A673 (cell line): ENCODE results near the gene ZNF223. TPM values are rescaled to one million over a fixed set of nuclear protein-coding genes. Genes with fewer than 3 reads are reported as not detected.
A peak's percentile ranks its signal among the peaks of the same experiment; 100 is the strongest.

ENCODE experiments used
- BruUV-seq: library from RNA; stranded (reverse); fragments of 400-500 nt; replicated peaks from 2 replicates; lab custom pipeline; 2021; lab: Mats Ljungman, UMichigan
- CTCF ChIA-PET: fragments of 300-600 bp; sonication (Branson Sonifier 250); formaldehyde crosslinking; loops from one replicate; lab custom pipeline; 2022; ENCODE audit warnings: antibody characterized with exemption; lab: Charles Lee
- POLR2A ChIA-PET: fragments of 300-600 bp; sonication (Branson Sonifier 250); formaldehyde crosslinking; loops from one replicate; lab custom pipeline; 2022; ENCODE audit warnings: antibody characterized with exemption; ENCODE audit not compliant: low non-redundant PET; lab: Charles Lee
- DNase-seq: peaks from one replicate; pipeline ENCODE4 v3.0.0-alpha.2; 2015; ENCODE audit warnings: low spot score
- H3K27ac ChIP-seq: fragments of 200-600 bp; sonication (generic); 2 replicates; pipeline ENCODE4 v1.5.1; 2016; ENCODE audit warnings: mixed run types, low read depth, mild to moderate bottlenecking, mixed read lengths, antibody characterized with exemption, low read length; ENCODE audit not compliant: poor library complexity, severe bottlenecking
- H3K27me3 ChIP-seq: fragments of 200-600 bp; sonication (generic); replicated peaks from 2 replicates; pipeline ENCODE4 v1.6.1; 2017; ENCODE audit warnings: mixed run types, low read depth, mild to moderate bottlenecking, mixed read lengths, antibody characterized with exemption, low read length; ENCODE audit not compliant: insufficient read depth, poor library complexity
- H3K36me3 ChIP-seq: fragments of 200-600 bp; sonication (generic); 2 replicates; pipeline ENCODE4 v1.6.1; 2016; ENCODE audit warnings: mixed run types, mild to moderate bottlenecking, mixed read lengths, antibody characterized with exemption, low read length; ENCODE audit not compliant: insufficient read depth, poor library complexity, severe bottlenecking
- H3K4me1 ChIP-seq: fragments of 200-600 bp; sonication (generic); 2 replicates; pipeline ENCODE4 v1.6.1; 2017; ENCODE audit warnings: mixed run types, mild to moderate bottlenecking, mixed read lengths, antibody characterized with exemption, low read length; ENCODE audit not compliant: insufficient read depth, poor library complexity, severe bottlenecking
- H3K4me3 ChIP-seq: fragments of 200-600 bp; sonication (generic); 2 replicates; pipeline ENCODE4 v1.5.1; 2016; ENCODE audit warnings: low read depth, mixed run types, mild to moderate bottlenecking, mixed read lengths, low read length; ENCODE audit not compliant: poor library complexity, severe bottlenecking
- H3K9me3 ChIP-seq: fragments of 200-600 bp; sonication (generic); 2 replicates; pipeline ENCODE4 v1.6.1; 2016; ENCODE audit warnings: mixed run types, low read depth, mild to moderate bottlenecking, mixed read lengths, antibody characterized with exemption, low read length; ENCODE audit not compliant: poor library complexity, severe bottlenecking
- EZH2 ChIP-seq: fragments of 200-600 bp; sonication (generic); IDR thresholded peaks from 2 replicates; pipeline ENCODE4 v1.6.1; 2017; ENCODE audit warnings: borderline replicate concordance, low read depth, mild to moderate bottlenecking, mixed read lengths, antibody characterized with exemption, low read length; ENCODE audit not compliant: poor library complexity, severe bottlenecking
- intact Hi-C: fragments of 100-400 bp; cut with micrococcal nuclease; formaldehyde crosslinking; loops from one replicate; pipeline ENCODE4 v1.10.0; 2022; ENCODE audit not compliant: unreplicated experiment
- total RNA-seq: library from RNA; stranded (reverse); gene quantifications from 2 replicates; pipeline ENCODE4 v1.2.3, GENCODE V29; 2021
- TF ChIP-seq, protein P1 (sequence below): fragments of 300-800, 200-600 bp; sonication (generic); conservative IDR thresholded peaks from 2 replicates; pipeline ENCODE4 v1.5.1; 2017; ENCODE audit warnings: low read depth, mild to moderate bottlenecking, antibody characterized with exemption, low read length, moderate library complexity, mixed read lengths

The ZNF223 gene
- total RNA-seq, 1 experiment from 2014 or later = 5.6 TPM

DNA sequence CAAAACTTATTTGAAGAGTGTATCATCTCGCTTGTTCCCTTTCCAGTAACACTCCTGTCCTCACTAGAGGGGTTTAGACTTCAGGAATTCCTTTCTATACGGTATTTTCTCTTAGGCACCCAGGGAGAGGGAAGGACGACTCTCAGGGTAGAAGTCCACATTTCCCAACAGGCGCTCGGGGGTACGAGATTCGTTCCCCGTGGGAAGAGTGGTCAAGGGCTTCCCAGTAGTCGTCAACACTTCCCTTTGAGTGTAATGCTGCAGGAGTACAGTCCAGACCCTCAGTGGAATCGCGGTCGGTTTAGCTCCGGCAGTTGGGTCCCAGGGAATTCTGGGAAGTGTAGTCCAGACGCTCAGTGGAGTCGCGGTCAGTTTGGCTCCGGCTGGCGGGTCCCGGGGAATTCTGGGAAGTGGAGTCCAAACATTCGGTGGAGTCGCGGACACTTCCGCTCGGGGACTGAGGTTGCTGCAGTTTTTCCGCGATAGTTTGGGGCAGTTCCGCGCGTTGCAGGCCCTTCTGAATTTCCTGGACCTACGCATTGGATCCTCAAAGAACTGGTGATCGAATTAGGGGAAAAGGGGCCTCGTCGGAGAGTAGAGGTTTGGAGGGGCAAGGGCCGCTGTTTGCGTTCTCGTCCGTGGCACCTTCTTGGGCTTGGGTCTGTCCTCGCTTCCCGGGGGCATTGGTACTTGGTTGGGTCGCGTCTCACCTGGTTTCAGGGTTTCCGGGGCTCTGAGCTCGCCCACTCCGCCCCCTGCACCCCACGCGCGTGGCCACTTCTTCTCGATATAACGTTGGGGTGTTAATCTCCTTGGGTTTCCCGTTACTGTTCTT, 42.3 kb downstream of the ZNF223 start, which contains the start of gene ZNF224:
ZNF224 (plus strand) TSS at position 431 of the 835 bp plus-strand sequence. CDS start 3,513 bp downstream, outside the sequence.
- intact Hi-C loops = no loop called here
- POLR2A ChIA-PET = no interaction called here
- Histone ChIP-seq H3K4me3 (peak within 1 kb of the TSS; percentile 78), H3K27me3 (no peaks in the 10 kb centered on the region), H3K27ac (peak within 1 kb of the TSS; percentile 73), H3K36me3 (no peaks in the 10 kb centered on the region), H3K4me1 (no peaks in the 10 kb centered on the region), H3K9me3 (no peaks in the 10 kb centered on the region)
- BruUV-seq = no TSS peak
- DNase-seq = peak; percentile 96
- CTCF ChIA-PET = interaction anchor here (0.6 kb wide), 1 partner anchor 294 kb away, joined by 3 read pairs; no protein-coding TSS in a partner anchor
- TF ChIP-seq, protein P1, sequence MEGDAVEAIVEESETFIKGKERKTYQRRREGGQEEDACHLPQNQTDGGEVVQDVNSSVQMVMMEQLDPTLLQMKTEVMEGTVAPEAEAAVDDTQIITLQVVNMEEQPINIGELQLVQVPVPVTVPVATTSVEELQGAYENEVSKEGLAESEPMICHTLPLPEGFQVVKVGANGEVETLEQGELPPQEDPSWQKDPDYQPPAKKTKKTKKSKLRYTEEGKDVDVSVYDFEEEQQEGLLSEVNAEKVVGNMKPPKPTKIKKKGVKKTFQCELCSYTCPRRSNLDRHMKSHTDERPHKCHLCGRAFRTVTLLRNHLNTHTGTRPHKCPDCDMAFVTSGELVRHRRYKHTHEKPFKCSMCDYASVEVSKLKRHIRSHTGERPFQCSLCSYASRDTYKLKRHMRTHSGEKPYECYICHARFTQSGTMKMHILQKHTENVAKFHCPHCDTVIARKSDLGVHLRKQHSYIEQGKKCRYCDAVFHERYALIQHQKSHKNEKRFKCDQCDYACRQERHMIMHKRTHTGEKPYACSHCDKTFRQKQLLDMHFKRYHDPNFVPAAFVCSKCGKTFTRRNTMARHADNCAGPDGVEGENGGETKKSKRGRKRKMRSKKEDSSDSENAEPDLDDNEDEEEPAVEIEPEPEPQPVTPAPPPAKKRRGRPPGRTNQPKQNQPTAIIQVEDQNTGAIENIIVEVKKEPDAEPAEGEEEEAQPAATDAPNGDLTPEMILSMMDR = no peak
- TF ChIP-seq EZH2 = no peak

DNA sequence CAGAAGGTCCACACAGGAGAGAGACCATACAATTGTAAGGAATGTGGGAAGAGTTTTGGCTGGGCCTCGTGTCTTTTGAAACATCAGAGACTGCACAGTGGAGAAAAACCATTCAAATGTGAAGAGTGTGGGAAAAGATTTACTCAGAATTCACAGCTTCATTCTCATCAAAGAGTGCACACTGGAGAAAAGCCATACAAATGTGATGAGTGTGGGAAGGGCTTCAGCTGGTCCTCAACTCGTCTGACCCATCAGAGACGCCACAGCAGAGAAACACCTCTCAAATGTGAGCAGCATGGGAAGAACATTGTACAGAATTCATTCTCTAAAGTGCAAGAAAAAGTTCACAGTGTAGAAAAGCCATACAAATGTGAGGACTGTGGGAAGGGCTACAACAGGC, 55.9 kb downstream of the ZNF223 start:
- TF ChIP-seq EZH2 = no peak
- H3K4me3 ChIP-seq = no peak overlapping the region
- H3K9me3 ChIP-seq = peaks cover 45% of the 10 kb centered on the region
- H3K36me3 ChIP-seq = peaks cover 35% of the 10 kb centered on the region
- CTCF ChIA-PET = no interaction called here
- intact Hi-C loops = no loop called here
- POLR2A ChIA-PET = no interaction called here
- DNase-seq = no peak
- no peaks in the 10 kb centered on the region for H3K27me3 ChIP-seq
- H3K4me1 ChIP-seq = no peaks in the 10 kb centered on the region
- H3K27ac ChIP-seq = no peak overlapping the region
- no TSS peak for BruUV-seq

DNA sequence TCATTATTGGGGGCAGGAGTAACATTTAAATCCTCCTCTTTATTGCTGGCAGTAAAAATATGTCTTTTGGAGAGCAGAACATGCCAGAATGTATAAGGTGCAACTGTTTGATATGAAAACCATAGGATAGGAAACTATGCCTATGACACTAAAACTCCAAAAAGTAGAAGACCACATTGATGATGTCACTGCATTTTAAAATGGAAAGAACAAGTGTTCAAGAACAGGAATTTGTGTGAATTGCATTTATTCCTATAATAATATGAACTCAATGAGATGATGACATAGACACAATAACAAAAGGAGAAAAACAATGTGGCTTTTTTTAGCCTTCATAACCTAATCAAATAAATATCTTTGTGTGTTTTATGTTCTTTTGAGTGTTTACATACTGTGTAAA, 57.6 kb downstream of the ZNF223 start:
- intact Hi-C loops = no loop called here
- H3K4me1 ChIP-seq = no peaks in the 10 kb centered on the region
- H3K27me3 ChIP-seq = no peaks in the 10 kb centered on the region
- peaks cover 27% of the 10 kb centered on the region for H3K36me3 ChIP-seq
- no peak for TF ChIP-seq EZH2
- TF ChIP-seq, protein P1 = no peak
- DNase-seq = no peak
- BruUV-seq = no TSS peak
- H3K4me3 ChIP-seq = no peak overlapping the region
- H3K9me3 ChIP-seq = peaks cover 45% of the 10 kb centered on the region
- H3K27ac ChIP-seq = no peak overlapping the region
- ChIA-PET CTCF (no interaction called here), POLR2A (no interaction called here)
